IMR-90 (cell line): ENCODE results near the gene MAMLD1. TPM values are rescaled to one million over a fixed set of nuclear protein-coding genes. Genes with fewer than 3 reads are reported as not detected.

ENCODE experiments used
- ATAC-seq: fragments of 200-7000 bp; cut with Tn5 transposase; 2 replicates; pipeline ENCODE4 v1.9.1; 2020; ENCODE audit warnings: low read depth, mild to moderate bottlenecking, moderate library complexity
- BruUV-seq: library from RNA; stranded (reverse); fragments of 400-500 nt; replicated peaks from 2 replicates; lab custom pipeline; 2021; lab: Mats Ljungman, UMichigan
- CTCF ChIA-PET: fragments of 300-600 bp; formaldehyde crosslinking; extraction: SDS; loops from one replicate; lab custom pipeline; 2021; ENCODE audit warnings: antibody characterized with exemption; lab: Yijun Ruan, JAX
- POLR2A ChIA-PET: fragments of 300-600 bp; sonication (Branson Sonifier 250); formaldehyde crosslinking; loops from one replicate; lab custom pipeline; 2022; ENCODE audit warnings: antibody characterized with exemption; ENCODE audit not compliant: unreplicated experiment; lab: Charles Lee
- DNase-seq: peaks from one replicate; pipeline ENCODE4 v3.0.0; 2013
- H2AFZ ChIP-seq: replicated peaks from 2 replicates; pipeline ENCODE3; 2013; ENCODE audit warnings: low read length, mild to moderate bottlenecking; ENCODE audit not compliant: poor library complexity
- H2AK5ac ChIP-seq: 2 replicates; pipeline ENCODE4 v1.6.1; 2013; ENCODE audit warnings: low read depth, low read length, inconsistent platforms
- H2AK9ac ChIP-seq: replicated peaks from 2 replicates; pipeline ENCODE3; 2013; ENCODE audit warnings: mild to moderate bottlenecking, low read depth, low read length, moderate library complexity; ENCODE audit not compliant: poor library complexity
- H2BK120ac ChIP-seq: 2 replicates; pipeline ENCODE4 v1.6.1; 2013; ENCODE audit warnings: low read depth, low read length, inconsistent platforms
- H2BK15ac ChIP-seq: 3 replicates; pipeline ENCODE4 v1.6.1; 2013; ENCODE audit warnings: low read depth, low read length, inconsistent platforms
- H2BK20ac ChIP-seq: 2 replicates; pipeline ENCODE4 v1.6.1; 2013; ENCODE audit warnings: low read depth, mild to moderate bottlenecking, inconsistent platforms, low read length, moderate library complexity
- H2BK5ac ChIP-seq: 2 replicates; pipeline ENCODE4 v1.6.1; 2013; ENCODE audit warnings: mild to moderate bottlenecking, low read depth, low read length, inconsistent platforms; ENCODE audit not compliant: poor library complexity, severe bottlenecking
- H3K14ac ChIP-seq: replicated peaks from 2 replicates; pipeline ENCODE4 v1.6.1; 2013; ENCODE audit warnings: low read depth, low read length, inconsistent platforms
- H3K18ac ChIP-seq: 2 replicates; pipeline ENCODE4 v1.6.1; 2013; ENCODE audit warnings: low read depth, low read length, control low read depth
- H3K23ac ChIP-seq: 2 replicates; pipeline ENCODE4 v1.6.1; 2013; ENCODE audit warnings: low read depth, low read length, inconsistent platforms
- H3K27ac ChIP-seq: 2 replicates; pipeline ENCODE4 v1.5.1; 2013; ENCODE audit warnings: mild to moderate bottlenecking, control low read depth, low read length; ENCODE audit not compliant: insufficient read depth
- H3K27me3 ChIP-seq: 2 replicates; pipeline ENCODE4 v1.6.1; 2013; ENCODE audit warnings: low read length; ENCODE audit not compliant: control insufficient read depth, insufficient read depth
- H3K36me3 ChIP-seq: 2 replicates; pipeline ENCODE4 v1.6.1; 2013; ENCODE audit warnings: low read length, mixed read lengths; ENCODE audit not compliant: control insufficient read depth, insufficient read depth
- H3K4ac ChIP-seq: 2 replicates; pipeline ENCODE4 v1.6.1; 2013; ENCODE audit warnings: low read depth, low read length, inconsistent platforms
- H3K4me1 ChIP-seq: 2 replicates; pipeline ENCODE4 v1.6.1; 2013; ENCODE audit warnings: low read length, mixed read lengths; ENCODE audit not compliant: control insufficient read depth, insufficient read depth
- H3K4me2 ChIP-seq: 2 replicates; pipeline ENCODE4 v1.6.1; 2013; ENCODE audit warnings: low read depth, mild to moderate bottlenecking, control low read depth, low read length, moderate library complexity
- H3K4me3 ChIP-seq: 2 replicates; pipeline ENCODE4 v1.5.1; 2013; ENCODE audit warnings: low read depth, mild to moderate bottlenecking, control low read depth, low read length, moderate library complexity; ENCODE audit not compliant: insufficient read depth
- H3K56ac ChIP-seq: 2 replicates; pipeline ENCODE4 v1.6.1; 2013; ENCODE audit warnings: low read length, inconsistent platforms; ENCODE audit not compliant: insufficient read depth; ENCODE audit errors: extremely low read depth
- H3K79me1 ChIP-seq, 2 experiments: 2 replicates each; pipeline ENCODE4 v1.6.1; 2013; ENCODE audit warnings: low read length in 2 of 2, inconsistent platforms in 1 of 2, low read depth in 1 of 2
- H3K9ac ChIP-seq: 2 replicates; pipeline ENCODE4 v1.6.1; 2013; ENCODE audit warnings: low read depth, low read length, control low read depth
- H3K9me1 ChIP-seq: 2 replicates; pipeline ENCODE4 v1.6.1; 2013; ENCODE audit warnings: low read length, inconsistent platforms; ENCODE audit not compliant: insufficient read depth
- H3K9me3 ChIP-seq: 2 replicates; pipeline ENCODE4 v1.6.1; 2013; ENCODE audit warnings: low read length; ENCODE audit not compliant: control insufficient read depth, insufficient read depth
- H4K20me1 ChIP-seq: 2 replicates; pipeline ENCODE4 v1.6.1; 2013; ENCODE audit warnings: low read length, inconsistent platforms; ENCODE audit not compliant: insufficient read depth
- H4K5ac ChIP-seq: 2 replicates; pipeline ENCODE4 v1.6.1; 2013; ENCODE audit warnings: mild to moderate bottlenecking, low read depth, low read length, control low read depth
- H4K8ac ChIP-seq, 2 experiments: 2 replicates each; pipeline ENCODE4 v1.6.1; 2013; ENCODE audit warnings: low read depth in 2 of 2, low read length in 2 of 2, control low read depth in 1 of 2, inconsistent platforms in 1 of 2
- H4K91ac ChIP-seq: 2 replicates; pipeline ENCODE4 v1.6.1; 2013; ENCODE audit warnings: low read depth, low read length, inconsistent platforms; ENCODE audit not compliant: insufficient read depth
- RCOR1 ChIP-seq: IDR thresholded peaks from 2 replicates; pipeline ENCODE4 v1.6.1; 2012; ENCODE audit warnings: mild to moderate bottlenecking, low read length, improper control_type of control experiment; ENCODE audit not compliant: insufficient replicate concordance
- WGBS, 2 experiments: methylation state at CpG; one replicate each; pipeline versions ENCODE4 v1.1.5 to v1.1.7; 2013; ENCODE audit warnings: missing lambda C conversion rate in 2 of 2; ENCODE audit not compliant: insufficient read length in 1 of 2; ENCODE audit errors: extremely low coverage in 2 of 2; 5-methylcytosine and 5-hydroxymethylcytosine counted together
- dilution Hi-C: fragments of 300-500 bp; cut with HindIII; formaldehyde crosslinking; loops from one replicate; pipeline ENCODE4 v1.14.3; 2018; ENCODE audit warnings: low sequenced_read_pairs; ENCODE audit not compliant: unreplicated experiment
- in situ Hi-C: fragments of 300-500 bp; cut with MboI; formaldehyde crosslinking; loops from 3 replicates; pipeline ENCODE4 v1.14.3; 2019; ENCODE audit warnings: low sequenced_read_pairs, inconsistent platforms, mixed read lengths
- intact Hi-C: fragments of 100-400 bp; cut with micrococcal nuclease; formaldehyde crosslinking; loops from 2 replicates; pipeline ENCODE4 v1.10.0; 2022
- polyA plus RNA-seq, 3 experiments: library from polyadenylated mRNA; depleted of rRNA; stranded (reverse); fragments of >200 nt; gene quantifications; 2 replicates each; pipeline ENCODE4 v1.2.3, GENCODE V29; 2012; ENCODE audit warnings: low replicate concordance in 1 of 3
- total RNA-seq: library from RNA; depleted of rRNA; stranded (reverse); fragments of >200 nt; gene quantifications from 2 replicates; pipeline ENCODE4 v1.2.3, GENCODE V29; 2012
- TF ChIP-seq, protein P1 (sequence below): fragments of 150-350 bp; IDR thresholded peaks from 2 replicates; pipeline ENCODE4 v1.6.1; 2017; ENCODE audit warnings: mild to moderate bottlenecking, antibody characterized with exemption, low read length, low read depth

Gene MAMLD1
- total and polyA plus RNA-seq, 2 of the 4 experiments (the other 2 are of a cell fraction): 1.4 to 11.0 TPM

DNA sequence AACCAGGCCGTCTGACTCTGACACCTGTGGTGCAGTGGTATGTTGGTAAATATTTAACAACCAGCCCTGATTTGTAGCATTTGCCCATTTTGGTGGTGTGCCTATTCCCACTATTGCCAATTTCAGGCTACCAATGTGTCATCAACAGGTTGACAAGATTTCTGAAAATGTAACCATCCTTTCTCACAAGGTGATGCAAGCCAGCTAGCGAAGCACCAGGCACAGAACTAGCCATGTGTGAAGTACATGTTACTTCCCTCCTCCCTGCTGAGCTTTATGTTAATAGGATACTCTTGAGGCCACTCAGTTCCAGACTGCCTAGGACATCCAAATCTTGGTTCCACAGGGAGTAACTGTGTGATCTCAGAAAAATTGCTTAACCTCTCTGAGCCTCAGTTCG, 7.2 kb upstream of the MAMLD1 start:
- Histone ChIP-seq H2BK120ac (no peak overlapping the region), H3K23ac (no peak overlapping the region), H2BK15ac (no peak overlapping the region), H3K14ac (no peak overlapping the region), H3K4ac (no peak overlapping the region), H4K8ac (no peak overlapping the region), H2BK20ac (no peak overlapping the region), H2AK9ac (no peak overlapping the region), H3K36me3 (no peaks in the 10 kb centered on the region), H3K4me1 (peaks cover 3% of the 10 kb centered on the region; the same call in 1 of the 2 replicates), H2AFZ (no peak overlapping the region), H3K27me3 (peaks cover 3% of the 10 kb centered on the region), H4K91ac (no peak overlapping the region), H4K20me1 (no peaks in the 10 kb centered on the region), H3K27ac (no peak overlapping the region), H4K5ac (no peak overlapping the region), H3K79me1 (no peaks in the 10 kb centered on the region), H3K4me2 (no peak overlapping the region), H3K18ac (no peak overlapping the region), H3K9ac (no peak overlapping the region), H3K9me1 (no peaks in the 10 kb centered on the region), H3K9me3 (no peaks in the 10 kb centered on the region), H3K56ac (no peak overlapping the region), H2AK5ac (no peak overlapping the region), H2BK5ac (no peak overlapping the region), H3K4me3 (no peak overlapping the region)
- ChIA-PET POLR2A (no interaction called here), CTCF (no interaction called here)
- no peak for TF ChIP-seq RCOR1
- TF ChIP-seq, protein P1, sequence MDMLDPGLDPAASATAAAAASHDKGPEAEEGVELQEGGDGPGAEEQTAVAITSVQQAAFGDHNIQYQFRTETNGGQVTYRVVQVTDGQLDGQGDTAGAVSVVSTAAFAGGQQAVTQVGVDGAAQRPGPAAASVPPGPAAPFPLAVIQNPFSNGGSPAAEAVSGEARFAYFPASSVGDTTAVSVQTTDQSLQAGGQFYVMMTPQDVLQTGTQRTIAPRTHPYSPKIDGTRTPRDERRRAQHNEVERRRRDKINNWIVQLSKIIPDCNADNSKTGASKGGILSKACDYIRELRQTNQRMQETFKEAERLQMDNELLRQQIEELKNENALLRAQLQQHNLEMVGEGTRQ: no peak
- dilution Hi-C loops: no loop called here
- in situ Hi-C loops: loop anchor here (25.0 kb wide), 2 partner anchors 356 to 394 kb away; no protein-coding TSS in a partner anchor
- ATAC-seq (no peak), DNase-seq (no peak)
- no TSS peak for BruUV-seq
- 60% methylated on average over 1 of the region's 3 CpGs; no CpG with 5 or more reads in 1 of the 2 experiments for WGBS, 2 experiments
- intact Hi-C loops: no loop called here
